PC-3 (cell line): ENCODE results near the gene SMOC2. TPM values are rescaled to one million over a fixed set of nuclear protein-coding genes. Genes with fewer than 3 reads are reported as not detected.

Experiments used
- ATAC-seq: fragments of 200-7000 bp; cut with Tn5 transposase; 2 replicates; pipeline ENCODE4 v1.9.1; 2020; ENCODE audit warnings: mild to moderate bottlenecking, moderate library complexity
- BruUV-seq: library from RNA; stranded (reverse); fragments of 400-500 nt; replicated peaks from 2 replicates; lab custom pipeline; 2021; lab: Mats Ljungman, UMichigan
- CTCF ChIA-PET: fragments of 300-600 bp; sonication (Branson Sonifier 250); formaldehyde crosslinking; loops from one replicate; lab custom pipeline; 2022; ENCODE audit warnings: antibody characterized with exemption; lab: Charles Lee
- POLR2A ChIA-PET: fragments of 300-600 bp; sonication (Branson Sonifier 250); formaldehyde crosslinking; loops from one replicate; lab custom pipeline; 2022; ENCODE audit warnings: antibody characterized with exemption; ENCODE audit not compliant: unreplicated experiment; lab: Charles Lee
- DNase-seq: peaks from one replicate; pipeline ENCODE4 v3.0.0-alpha.2; 2015
- H2AFZ ChIP-seq: fragments of 300-600 bp; sonication (generic); 2 replicates; pipeline ENCODE4 v1.6.0; 2016; ENCODE audit warnings: antibody characterized with exemption, low read length
- H3F3A ChIP-seq: fragments of 300-600 bp; sonication (generic); one replicate; pipeline ENCODE4 v1.6.0; 2017; ENCODE audit warnings: antibody characterized with exemption, low read length, control low read depth, mild to moderate bottlenecking; ENCODE audit not compliant: unreplicated experiment
- H3K27ac ChIP-seq: fragments of 300-600 bp; sonication (generic); 2 replicates; pipeline ENCODE4 v1.5.1; 2016; ENCODE audit warnings: mild to moderate bottlenecking, low read length
- H3K27me3 ChIP-seq: fragments of 300-600 bp; sonication (generic); 2 replicates; pipeline ENCODE4 v1.6.1; 2016; ENCODE audit warnings: low read length, mixed read lengths
- H3K36me3 ChIP-seq: fragments of 300-600 bp; sonication (generic); 2 replicates; pipeline ENCODE4 v1.6.1; 2016; ENCODE audit warnings: low read depth, mixed run types, low read length, mixed read lengths
- H3K4me1 ChIP-seq: fragments of 300-600 bp; sonication (generic); 2 replicates; pipeline ENCODE4 v1.5.1; 2016; ENCODE audit warnings: low read length; ENCODE audit not compliant: insufficient read depth
- H3K4me2 ChIP-seq: fragments of 300-600 bp; sonication (generic); 2 replicates; pipeline ENCODE4 v1.6.0; 2016; ENCODE audit warnings: low read length
- H3K4me3 ChIP-seq: fragments of 300-600 bp; sonication (generic); 2 replicates; pipeline ENCODE4 v1.5.1; 2016; ENCODE audit warnings: mild to moderate bottlenecking, low read length, mixed read lengths
- H3K79me2 ChIP-seq: fragments of 300-600 bp; sonication (generic); 2 replicates; pipeline ENCODE4 v1.6.1; 2017; ENCODE audit warnings: low read length, mixed read lengths
- H3K9ac ChIP-seq: fragments of 300-600 bp; sonication (generic); 2 replicates; pipeline ENCODE4 v1.6.0; 2016; ENCODE audit warnings: mild to moderate bottlenecking, low read length
- H3K9me2 ChIP-seq: fragments of 300-600 bp; sonication (generic); replicated peaks from 2 replicates; pipeline ENCODE4 v1.6.1; 2016; ENCODE audit warnings: mixed run types, low read length, mixed read lengths
- H3K9me3 ChIP-seq: fragments of 300-600 bp; sonication (generic); 2 replicates; pipeline ENCODE4 v1.6.1; 2016; ENCODE audit warnings: low read length, mixed read lengths
- H4K20me1 ChIP-seq: fragments of 300-600 bp; sonication (generic); 2 replicates; pipeline ENCODE4 v1.6.1; 2016; ENCODE audit warnings: low read length, mixed read lengths
- CTCF ChIP-seq: fragments of 300-600 bp; sonication (generic); conservative IDR thresholded peaks from 2 replicates; pipeline ENCODE4 v1.5.1; 2017; ENCODE audit warnings: antibody characterized with exemption, low read depth, mild to moderate bottlenecking, low read length
- EZH2 ChIP-seq: fragments of 300-600 bp; sonication (generic); IDR thresholded peaks from one replicate; pipeline ENCODE4 v1.6.1; 2017; ENCODE audit warnings: antibody characterized with exemption, mild to moderate bottlenecking, low read length; ENCODE audit not compliant: unreplicated experiment
- EZH2phosphoT487 ChIP-seq: fragments of 300-600 bp; sonication (generic); IDR thresholded peaks from 2 replicates; pipeline ENCODE4 v1.6.1; 2018; ENCODE audit warnings: mild to moderate bottlenecking, antibody characterized with exemption, low read length, borderline replicate concordance
- intact Hi-C: fragments of 100-400 bp; cut with micrococcal nuclease; formaldehyde crosslinking; loops from 2 replicates; pipeline ENCODE4 v1.9.0; 2023
- total RNA-seq: library from RNA; depleted of rRNA; stranded (reverse); fragments of >200 nt; gene quantifications from 2 replicates; pipeline ENCODE4 v1.2.3, GENCODE V29; 2014

SMOC2 gene
- total RNA-seq, 1 experiment from 2014 or later, result not detected

GRCh38 chr6:168507297-168507696 lies 66.3 kb downstream of the SMOC2 start:
- Histone ChIP-seq H3K9me3 (no peaks in the 10 kb centered on the region), H3K27me3 (peaks cover 32% of the 10 kb centered on the region), H3K36me3 (no peaks in the 10 kb centered on the region), H3F3A (no peaks in the 10 kb centered on the region), H3K4me1 (no peaks in the 10 kb centered on the region), H3K27ac (no peak overlapping the region), H3K4me2 (no peak overlapping the region), H3K4me3 (no peak overlapping the region), H4K20me1 (no peaks in the 10 kb centered on the region), H3K9me2 (no peaks in the 10 kb centered on the region), H3K79me2 (no peaks in the 10 kb centered on the region), H2AFZ (no peak overlapping the region), H3K9ac (no peak overlapping the region)
- ChIA-PET POLR2A (no interaction called here), CTCF (no interaction called here)
- TF ChIP-seq EZH2phosphoT487, result no peak
- TF ChIP-seq EZH2, result no peak
- TF ChIP-seq CTCF, result no peak
- no TSS peak for BruUV-seq
- DNase-seq (no peak), ATAC-seq (no peak)
- intact Hi-C loops, result no loop called here

GRCh38 chr6:168507730-168508129 lies 66.7 kb downstream of the SMOC2 start:
- Histone ChIP-seq H3K9ac (no peak overlapping the region), H2AFZ (no peak overlapping the region), H3K9me2 (no peaks in the 10 kb centered on the region), H3K27me3 (peaks cover 32% of the 10 kb centered on the region), H3K4me1 (no peaks in the 10 kb centered on the region), H4K20me1 (no peaks in the 10 kb centered on the region), H3K4me2 (no peak overlapping the region), H3F3A (no peaks in the 10 kb centered on the region), H3K79me2 (no peaks in the 10 kb centered on the region), H3K4me3 (no peak overlapping the region), H3K27ac (no peak overlapping the region), H3K36me3 (no peaks in the 10 kb centered on the region), H3K9me3 (no peaks in the 10 kb centered on the region)
- ATAC-seq, result no peak
- BruUV-seq, result no TSS peak
- TF ChIP-seq EZH2, result no peak
- TF ChIP-seq EZH2phosphoT487, result no peak
- no peak for TF ChIP-seq CTCF
- intact Hi-C loops, result no loop called here
- ChIA-PET POLR2A (no interaction called here), CTCF (no interaction called here)
- DNase-seq, result no peak

GRCh38 chr6:168508903-168509302 lies 67.9 kb downstream of the SMOC2 start:
- Histone ChIP-seq H3K27ac (no peak overlapping the region), H3K9me3 (no peaks in the 10 kb centered on the region), H3K27me3 (peaks cover 32% of the 10 kb centered on the region), H3K4me2 (no peak overlapping the region), H3K4me1 (no peaks in the 10 kb centered on the region), H3K9ac (no peak overlapping the region), H4K20me1 (no peaks in the 10 kb centered on the region), H3F3A (no peaks in the 10 kb centered on the region), H2AFZ (no peak overlapping the region), H3K9me2 (no peaks in the 10 kb centered on the region), H3K36me3 (no peaks in the 10 kb centered on the region), H3K4me3 (no peak overlapping the region), H3K79me2 (no peaks in the 10 kb centered on the region)
- TF ChIP-seq EZH2phosphoT487 (no peak), EZH2 (no peak)
- intact Hi-C loops, result no loop called here
- ChIA-PET POLR2A (no interaction called here), CTCF (no interaction called here)
- no TSS peak for BruUV-seq
- ATAC-seq (no peak), DNase-seq (no peak)
